Glutamatergic neuron (in vitro differentiated cells): ENCODE results near the gene FRS2. TPM values are rescaled to one million over a fixed set of nuclear protein-coding genes. Genes with fewer than 3 reads are reported as not detected.

Experiments
- DNase-seq: peaks from one replicate; pipeline ENCODE4 v3.0.0; 2022
- H3K27ac Mint-ChIP-seq: one replicate; pipeline ENCODE4 v1.8.0; 2020; ENCODE audit warnings: mild to moderate bottlenecking, mixed read lengths, inconsistent platforms; ENCODE audit not compliant: unreplicated experiment
- H3K27me3 Mint-ChIP-seq: one replicate; pipeline ENCODE4 v1.8.0; 2020; ENCODE audit warnings: mild to moderate bottlenecking, moderate library complexity, mixed read lengths, inconsistent platforms; ENCODE audit not compliant: unreplicated experiment
- H3K36me3 Mint-ChIP-seq: one replicate; pipeline ENCODE4 v1.8.0; 2020; ENCODE audit warnings: mild to moderate bottlenecking, mixed read lengths, inconsistent platforms; ENCODE audit not compliant: unreplicated experiment
- H3K4me1 Mint-ChIP-seq: one replicate; pipeline ENCODE4 v1.8.0; 2020; ENCODE audit warnings: mild to moderate bottlenecking, low read depth, mixed read lengths, inconsistent platforms; ENCODE audit not compliant: unreplicated experiment
- H3K4me3 Mint-ChIP-seq: one replicate; pipeline ENCODE4 v1.8.0; 2020; ENCODE audit warnings: mild to moderate bottlenecking, mixed read lengths, inconsistent platforms; ENCODE audit not compliant: unreplicated experiment
- H3K9me3 Mint-ChIP-seq: one replicate; pipeline ENCODE4 v1.8.0; 2020; ENCODE audit warnings: mild to moderate bottlenecking, moderate library complexity, mixed read lengths, inconsistent platforms; ENCODE audit not compliant: unreplicated experiment
- total RNA-seq: library from RNA; stranded (reverse); fragmentation: NEBNext Ultra II Directional; extraction: Animal tissue kit (Norgen Biotek cat#: 25700); gene quantifications from one replicate; pipeline ENCODE4 v1.2.1, GENCODE V29; 2021; ENCODE audit not compliant: unreplicated experiment
- TF ChIP-seq, protein P1 (sequence below): fragments of 200-600 bp; sonication (generic); IDR thresholded peaks from one replicate; pipeline ENCODE4 v1.5.0; 2021; ENCODE audit not compliant: partially characterized antibody, unreplicated experiment

The FRS2 gene
- total RNA-seq, 1 donor from 2014 or later, result 26.7 TPM

DNA sequence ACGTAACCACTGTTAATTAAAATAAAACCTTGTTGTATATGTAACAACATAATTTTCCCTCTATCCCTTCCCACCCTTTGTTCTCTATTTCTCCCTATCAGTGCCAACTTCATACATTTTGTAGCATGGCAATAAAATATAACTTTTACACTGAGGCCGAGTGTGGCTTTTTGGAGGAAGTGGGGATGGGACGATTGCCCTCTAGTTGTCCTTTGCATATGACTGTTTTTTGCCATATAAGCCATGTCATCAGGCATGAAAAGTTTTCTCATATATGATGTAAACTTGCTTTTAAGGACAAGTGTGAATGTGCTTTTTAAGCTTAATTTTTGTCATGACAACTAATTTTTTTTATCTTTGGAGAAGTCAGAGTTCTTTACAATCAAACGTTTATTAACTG, 108.8 kb downstream of the FRS2 start:
- Mint-ChIP-seq H3K4me1 (no peaks in the 10 kb centered on the region), H3K27ac (no peak overlapping the region), H3K9me3 (peaks cover 2% of the 10 kb centered on the region)

DNA sequence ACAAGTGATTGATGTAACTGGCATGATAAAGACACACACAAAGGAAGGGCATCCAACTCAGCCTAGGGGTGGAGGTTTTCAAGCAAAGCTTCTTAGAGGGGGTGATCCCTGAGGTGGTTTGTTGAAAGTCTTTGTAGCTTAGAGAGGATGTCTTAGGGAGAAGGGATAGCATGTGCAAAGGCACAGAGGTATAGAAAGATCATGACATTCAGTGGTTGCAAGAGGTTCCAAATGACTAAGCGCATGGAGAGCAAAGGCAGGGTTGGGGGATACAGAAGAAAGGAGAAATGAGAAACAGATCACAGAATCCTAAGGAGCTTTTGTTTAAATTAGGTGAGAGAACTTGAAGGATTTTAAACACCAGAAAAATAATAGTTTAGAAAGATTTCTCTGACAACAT, 109.9 kb downstream of the FRS2 start:
- no peak for DNase-seq
- no peak overlapping the region for H3K4me3 Mint-ChIP-seq
- H3K4me1 Mint-ChIP-seq, result no peaks in the 10 kb centered on the region
- no peaks in the 10 kb centered on the region for H3K36me3 Mint-ChIP-seq
- no peaks in the 10 kb centered on the region for H3K9me3 Mint-ChIP-seq
- H3K27me3 Mint-ChIP-seq, result peaks cover 2% of the 10 kb centered on the region
- TF ChIP-seq, protein P1, sequence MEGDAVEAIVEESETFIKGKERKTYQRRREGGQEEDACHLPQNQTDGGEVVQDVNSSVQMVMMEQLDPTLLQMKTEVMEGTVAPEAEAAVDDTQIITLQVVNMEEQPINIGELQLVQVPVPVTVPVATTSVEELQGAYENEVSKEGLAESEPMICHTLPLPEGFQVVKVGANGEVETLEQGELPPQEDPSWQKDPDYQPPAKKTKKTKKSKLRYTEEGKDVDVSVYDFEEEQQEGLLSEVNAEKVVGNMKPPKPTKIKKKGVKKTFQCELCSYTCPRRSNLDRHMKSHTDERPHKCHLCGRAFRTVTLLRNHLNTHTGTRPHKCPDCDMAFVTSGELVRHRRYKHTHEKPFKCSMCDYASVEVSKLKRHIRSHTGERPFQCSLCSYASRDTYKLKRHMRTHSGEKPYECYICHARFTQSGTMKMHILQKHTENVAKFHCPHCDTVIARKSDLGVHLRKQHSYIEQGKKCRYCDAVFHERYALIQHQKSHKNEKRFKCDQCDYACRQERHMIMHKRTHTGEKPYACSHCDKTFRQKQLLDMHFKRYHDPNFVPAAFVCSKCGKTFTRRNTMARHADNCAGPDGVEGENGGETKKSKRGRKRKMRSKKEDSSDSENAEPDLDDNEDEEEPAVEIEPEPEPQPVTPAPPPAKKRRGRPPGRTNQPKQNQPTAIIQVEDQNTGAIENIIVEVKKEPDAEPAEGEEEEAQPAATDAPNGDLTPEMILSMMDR, result no peak
- H3K27ac Mint-ChIP-seq, result peak overlapping the region; percentile 16

More for the DNA sequence above, 108.8 kb downstream of the FRS2 start:
- no peaks in the 10 kb centered on the region for H3K36me3 Mint-ChIP-seq
- TF ChIP-seq, protein P1, result no peak
- no peak overlapping the region for H3K4me3 Mint-ChIP-seq
- H3K27me3 Mint-ChIP-seq, result peaks cover 2% of the 10 kb centered on the region
- no peak for DNase-seq

DNA sequence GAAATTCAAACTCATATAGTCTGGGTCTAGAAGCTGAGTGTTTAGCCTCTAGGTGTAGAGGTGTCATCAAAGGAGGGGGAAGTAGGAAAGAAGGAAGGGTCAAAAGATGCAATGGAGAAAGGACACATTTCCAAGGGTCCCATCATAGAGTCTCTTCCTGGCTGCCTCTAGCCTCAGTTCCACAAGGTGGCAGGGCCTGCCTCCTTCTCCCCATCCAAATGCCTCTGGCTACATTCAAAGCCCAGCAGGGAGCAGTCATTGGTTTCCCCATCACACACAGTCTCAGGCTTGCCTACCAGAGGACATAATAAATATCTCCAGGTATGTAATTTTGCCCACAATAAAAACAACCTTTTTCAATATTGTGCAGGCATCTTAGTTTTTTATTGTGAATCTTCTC, 113.0 kb downstream of the FRS2 start:
- no peaks in the 10 kb centered on the region for H3K36me3 Mint-ChIP-seq
- DNase-seq, result no peak

DNA sequence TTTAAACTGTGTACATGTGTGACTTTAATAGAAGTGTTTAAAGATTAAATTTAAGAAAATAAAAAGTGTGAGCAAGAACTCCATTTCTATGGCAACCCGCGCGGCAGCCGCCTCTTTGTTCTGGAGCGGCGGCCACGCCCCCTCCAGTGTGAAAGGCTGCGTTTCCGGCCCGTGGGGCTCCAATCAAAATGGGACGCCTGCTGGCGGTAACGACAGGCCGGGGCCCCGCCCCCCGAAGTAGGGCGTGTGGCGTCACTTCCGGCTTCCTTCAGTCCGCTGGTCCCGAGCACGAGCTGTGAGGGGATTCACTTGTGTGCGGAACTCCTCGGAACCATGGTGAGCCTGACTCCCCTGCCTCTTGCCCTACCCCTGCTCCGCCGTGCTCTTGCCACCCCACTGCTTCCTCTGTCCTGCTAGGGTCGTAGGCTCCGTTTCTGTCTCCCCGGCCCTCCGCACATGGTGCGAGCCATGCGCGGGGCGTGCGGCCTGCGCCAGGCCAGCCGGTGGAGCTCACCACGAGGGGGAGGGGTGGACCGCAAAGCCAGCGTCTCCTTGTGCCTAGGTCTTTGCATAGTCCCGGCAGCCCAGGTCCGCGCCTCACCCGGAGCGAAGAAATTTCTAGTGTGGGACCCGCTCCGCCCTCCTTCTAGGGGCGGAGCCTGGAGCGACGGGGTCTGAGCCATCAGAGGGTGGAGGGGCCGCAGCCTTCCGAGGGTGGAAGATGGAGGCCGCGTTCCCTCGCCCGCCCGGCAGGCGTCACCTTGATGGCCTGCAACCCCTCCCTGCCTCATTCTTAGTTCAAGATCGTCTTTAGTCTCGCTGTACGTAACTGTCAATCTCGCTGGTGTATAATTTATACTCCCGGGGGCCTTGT, 115.2 kb downstream of the FRS2 start, which contains the start of gene CCT2:
CCT2 (plus strand) TSS at position 271 of the 874 bp plus-strand sequence; CDS start at position 334, 63 bp downstream.
- TF ChIP-seq, protein P1, result peak; percentile 63
- H3K4me3 Mint-ChIP-seq, result peak within 1 kb of the TSS; percentile 99
- H3K4me1 Mint-ChIP-seq, result no peaks in the 10 kb centered on the region
- peaks cover 3% of the 10 kb centered on the region for H3K27me3 Mint-ChIP-seq
- DNase-seq, result peak; percentile 97
- no peaks in the 10 kb centered on the region for H3K36me3 Mint-ChIP-seq
- no peaks in the 10 kb centered on the region for H3K9me3 Mint-ChIP-seq
- H3K27ac Mint-ChIP-seq, result peak within 1 kb of the TSS; percentile 89

More for the DNA sequence above, 113.0 kb downstream of the FRS2 start:
- Mint-ChIP-seq H3K27me3 (peaks cover 4% of the 10 kb centered on the region), H3K4me3 (no peak overlapping the region), H3K9me3 (no peaks in the 10 kb centered on the region), H3K4me1 (no peaks in the 10 kb centered on the region), H3K27ac (no peak overlapping the region)
- TF ChIP-seq, protein P1, result no peak

DNA sequence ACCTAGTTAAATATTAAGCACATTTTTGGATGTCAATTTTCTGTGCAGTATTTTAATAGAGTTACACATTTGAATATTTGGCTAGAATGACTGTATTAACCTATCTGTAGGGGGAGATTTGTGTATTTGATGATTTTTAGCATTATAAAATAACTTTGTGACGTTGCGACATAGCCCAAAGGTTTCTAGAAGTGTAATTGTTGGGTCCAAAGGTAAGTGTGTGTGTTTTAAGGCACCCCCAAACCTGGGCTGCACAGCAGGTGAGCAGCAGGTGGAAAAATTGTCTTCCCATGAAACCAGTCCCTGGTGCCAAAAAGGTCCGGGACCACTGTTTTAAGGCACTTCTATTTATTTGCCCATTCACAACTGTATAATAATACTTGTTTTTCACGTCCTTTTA, 118.3 kb downstream of the FRS2 start:
- no peak for DNase-seq
- no peak overlapping the region for H3K4me3 Mint-ChIP-seq
- H3K9me3 Mint-ChIP-seq, result no peaks in the 10 kb centered on the region
- peaks cover 3% of the 10 kb centered on the region for H3K27me3 Mint-ChIP-seq
- H3K27ac Mint-ChIP-seq, result no peak overlapping the region
- TF ChIP-seq, protein P1, result no peak
- no peaks in the 10 kb centered on the region for H3K4me1 Mint-ChIP-seq
- H3K36me3 Mint-ChIP-seq, result no peaks in the 10 kb centered on the region
